Uterus (tissue), 2 donors: ENCODE data around the gene ANKRD6.

ENCODE experiments used
- CTCF ChIP-seq, 4 experiments: fragments of 200-600 bp in 2 of 4; fragments of 450-650 bp in 2 of 4; sonication (generic) in 2 of 4; IDR thresholded peaks; one replicate each; pipeline ENCODE4 v1.5.1; 2016 to 2019; ENCODE audit warnings: antibody characterized with exemption in 4 of 4, mild to moderate bottlenecking in 2 of 4, moderate library complexity in 1 of 4
- POLR2A ChIP-seq, 2 donors: fragments of 450-650 bp; IDR thresholded peaks; one replicate each; pipeline ENCODE4 v1.6.1; 2016; ENCODE audit warnings: antibody characterized with exemption in 2 of 2, mild to moderate bottlenecking in 1 of 2, moderate library complexity in 1 of 2

- TF ChIP-seq CTCF (IDR thresholded peaks at IDR 0.05) (no peak), POLR2A (IDR thresholded peaks at IDR 0.05) (no peak)
These were observed 31.3 kb downstream of the ANKRD6 start for GRCh38 chr6:89464295-89464694.
